IMR-90 (cell line): ENCODE measurements around the gene TRIM6. TPM values are rescaled to one million over a fixed set of nuclear protein-coding genes. Genes with fewer than 3 reads are reported as not detected.

Source experiments
- ATAC-seq: fragments of 200-7000 bp; cut with Tn5 transposase; 2 replicates; pipeline ENCODE4 v1.9.1; 2020; ENCODE audit warnings: low read depth, mild to moderate bottlenecking, moderate library complexity
- BruUV-seq: library from RNA; stranded (reverse); fragments of 400-500 nt; replicated peaks from 2 replicates; lab custom pipeline; 2021; lab: Mats Ljungman, UMichigan
- CTCF ChIA-PET: fragments of 300-600 bp; formaldehyde crosslinking; extraction: SDS; loops from one replicate; lab custom pipeline; 2021; ENCODE audit warnings: antibody characterized with exemption; lab: Yijun Ruan, JAX
- POLR2A ChIA-PET: fragments of 300-600 bp; sonication (Branson Sonifier 250); formaldehyde crosslinking; loops from one replicate; lab custom pipeline; 2022; ENCODE audit warnings: antibody characterized with exemption; ENCODE audit not compliant: unreplicated experiment; lab: Charles Lee
- DNase-seq: peaks from one replicate; pipeline ENCODE4 v3.0.0; 2013
- H2AFZ ChIP-seq: replicated peaks from 2 replicates; pipeline ENCODE3; 2013; ENCODE audit warnings: low read length, mild to moderate bottlenecking; ENCODE audit not compliant: poor library complexity
- H2AK5ac ChIP-seq: 2 replicates; pipeline ENCODE4 v1.6.1; 2013; ENCODE audit warnings: low read depth, low read length, inconsistent platforms
- H2AK9ac ChIP-seq: replicated peaks from 2 replicates; pipeline ENCODE3; 2013; ENCODE audit warnings: mild to moderate bottlenecking, low read depth, low read length, moderate library complexity; ENCODE audit not compliant: poor library complexity
- H2BK120ac ChIP-seq: 2 replicates; pipeline ENCODE4 v1.6.1; 2013; ENCODE audit warnings: low read depth, low read length, inconsistent platforms
- H2BK15ac ChIP-seq: 3 replicates; pipeline ENCODE4 v1.6.1; 2013; ENCODE audit warnings: low read depth, low read length, inconsistent platforms
- H2BK20ac ChIP-seq: 2 replicates; pipeline ENCODE4 v1.6.1; 2013; ENCODE audit warnings: low read depth, mild to moderate bottlenecking, inconsistent platforms, low read length, moderate library complexity
- H2BK5ac ChIP-seq: 2 replicates; pipeline ENCODE4 v1.6.1; 2013; ENCODE audit warnings: mild to moderate bottlenecking, low read depth, low read length, inconsistent platforms; ENCODE audit not compliant: poor library complexity, severe bottlenecking
- H3K14ac ChIP-seq: replicated peaks from 2 replicates; pipeline ENCODE4 v1.6.1; 2013; ENCODE audit warnings: low read depth, low read length, inconsistent platforms
- H3K18ac ChIP-seq: 2 replicates; pipeline ENCODE4 v1.6.1; 2013; ENCODE audit warnings: low read depth, low read length, control low read depth
- H3K23ac ChIP-seq: 2 replicates; pipeline ENCODE4 v1.6.1; 2013; ENCODE audit warnings: low read depth, low read length, inconsistent platforms
- H3K27ac ChIP-seq: 2 replicates; pipeline ENCODE4 v1.5.1; 2013; ENCODE audit warnings: mild to moderate bottlenecking, control low read depth, low read length; ENCODE audit not compliant: insufficient read depth
- H3K27me3 ChIP-seq: 2 replicates; pipeline ENCODE4 v1.6.1; 2013; ENCODE audit warnings: low read length; ENCODE audit not compliant: control insufficient read depth, insufficient read depth
- H3K36me3 ChIP-seq: 2 replicates; pipeline ENCODE4 v1.6.1; 2013; ENCODE audit warnings: low read length, mixed read lengths; ENCODE audit not compliant: control insufficient read depth, insufficient read depth
- H3K4ac ChIP-seq: 2 replicates; pipeline ENCODE4 v1.6.1; 2013; ENCODE audit warnings: low read depth, low read length, inconsistent platforms
- H3K4me1 ChIP-seq: 2 replicates; pipeline ENCODE4 v1.6.1; 2013; ENCODE audit warnings: low read length, mixed read lengths; ENCODE audit not compliant: control insufficient read depth, insufficient read depth
- H3K4me2 ChIP-seq: 2 replicates; pipeline ENCODE4 v1.6.1; 2013; ENCODE audit warnings: low read depth, mild to moderate bottlenecking, control low read depth, low read length, moderate library complexity
- H3K4me3 ChIP-seq: 2 replicates; pipeline ENCODE4 v1.5.1; 2013; ENCODE audit warnings: low read depth, mild to moderate bottlenecking, control low read depth, low read length, moderate library complexity; ENCODE audit not compliant: insufficient read depth
- H3K56ac ChIP-seq: 2 replicates; pipeline ENCODE4 v1.6.1; 2013; ENCODE audit warnings: low read length, inconsistent platforms; ENCODE audit not compliant: insufficient read depth; ENCODE audit errors: extremely low read depth
- H3K79me1 ChIP-seq, 2 experiments: 2 replicates each; pipeline ENCODE4 v1.6.1; 2013; ENCODE audit warnings: low read length in 2 of 2, inconsistent platforms in 1 of 2, low read depth in 1 of 2
- H3K9ac ChIP-seq: 2 replicates; pipeline ENCODE4 v1.6.1; 2013; ENCODE audit warnings: low read depth, low read length, control low read depth
- H3K9me1 ChIP-seq: 2 replicates; pipeline ENCODE4 v1.6.1; 2013; ENCODE audit warnings: low read length, inconsistent platforms; ENCODE audit not compliant: insufficient read depth
- H3K9me3 ChIP-seq: 2 replicates; pipeline ENCODE4 v1.6.1; 2013; ENCODE audit warnings: low read length; ENCODE audit not compliant: control insufficient read depth, insufficient read depth
- H4K20me1 ChIP-seq: 2 replicates; pipeline ENCODE4 v1.6.1; 2013; ENCODE audit warnings: low read length, inconsistent platforms; ENCODE audit not compliant: insufficient read depth
- H4K5ac ChIP-seq: 2 replicates; pipeline ENCODE4 v1.6.1; 2013; ENCODE audit warnings: mild to moderate bottlenecking, low read depth, low read length, control low read depth
- H4K8ac ChIP-seq, 2 experiments: 2 replicates each; pipeline ENCODE4 v1.6.1; 2013; ENCODE audit warnings: low read depth in 2 of 2, low read length in 2 of 2, control low read depth in 1 of 2, inconsistent platforms in 1 of 2
- H4K91ac ChIP-seq: 2 replicates; pipeline ENCODE4 v1.6.1; 2013; ENCODE audit warnings: low read depth, low read length, inconsistent platforms; ENCODE audit not compliant: insufficient read depth
- BHLHE40 ChIP-seq: fragments of 150-350 bp; IDR thresholded peaks from 2 replicates; pipeline ENCODE4 v1.6.1; 2016; ENCODE audit warnings: mild to moderate bottlenecking, low read depth, low read length
- CEBPB ChIP-seq: IDR thresholded peaks from 2 replicates; pipeline ENCODE4 v1.6.1; 2012; ENCODE audit warnings: low read depth, low read length, improper control_type of control experiment
- CTCF ChIP-seq: conservative IDR thresholded peaks from 2 replicates; pipeline ENCODE4 v1.5.1; 2012; ENCODE audit warnings: mild to moderate bottlenecking, low read depth, low read length, improper control_type of control experiment
- ELK1 ChIP-seq: fragments of 150-350 bp; IDR thresholded peaks from 2 replicates; pipeline ENCODE4 v1.6.1; 2016; ENCODE audit warnings: low read depth, mild to moderate bottlenecking, low read length, moderate library complexity, borderline replicate concordance
- FOS ChIP-seq: fragments of 150-350 bp; IDR thresholded peaks from 2 replicates; pipeline ENCODE4 v1.6.1; 2016; ENCODE audit warnings: low read depth, low read length
- MAFK ChIP-seq: IDR thresholded peaks from 2 replicates; pipeline ENCODE4 v1.6.1; 2012; ENCODE audit warnings: low read depth, low read length, improper control_type of control experiment
- MAZ ChIP-seq: IDR thresholded peaks from 2 replicates; pipeline ENCODE4 v1.6.1; 2012; ENCODE audit warnings: low read depth, mild to moderate bottlenecking, low read length, improper control_type of control experiment, moderate library complexity, borderline replicate concordance
- POLR2A ChIP-seq: IDR thresholded peaks from 2 replicates; pipeline ENCODE4 v1.6.1; 2012; ENCODE audit warnings: mild to moderate bottlenecking, low read depth, low read length
- RAD21 ChIP-seq: IDR thresholded peaks from 2 replicates; pipeline ENCODE4 v1.6.1; 2012; ENCODE audit warnings: low read length, improper control_type of control experiment
- RCOR1 ChIP-seq: IDR thresholded peaks from 2 replicates; pipeline ENCODE4 v1.6.1; 2012; ENCODE audit warnings: mild to moderate bottlenecking, low read length, improper control_type of control experiment; ENCODE audit not compliant: insufficient replicate concordance
- RFX5 ChIP-seq: IDR thresholded peaks from 2 replicates; pipeline ENCODE4 v1.8.0; 2012; ENCODE audit warnings: low read depth, mild to moderate bottlenecking, low read length, moderate library complexity
- SMC3 ChIP-seq: fragments of 150-350 bp; IDR thresholded peaks from 2 replicates; pipeline ENCODE4 v1.6.1; 2016; ENCODE audit warnings: low read depth, mild to moderate bottlenecking, antibody characterized with exemption, low read length, moderate library complexity
- USF2 ChIP-seq: fragments of 150-350 bp; IDR thresholded peaks from 2 replicates; pipeline ENCODE4 v1.6.1; 2017; ENCODE audit warnings: mild to moderate bottlenecking, antibody characterized with exemption, low read length, low read depth
- WGBS, 2 experiments: methylation state at CpG; one replicate each; pipeline versions ENCODE4 v1.1.5 to v1.1.7; 2013; ENCODE audit warnings: missing lambda C conversion rate in 2 of 2; ENCODE audit not compliant: insufficient read length in 1 of 2; ENCODE audit errors: extremely low coverage in 2 of 2; 5-methylcytosine and 5-hydroxymethylcytosine counted together
- dilution Hi-C: fragments of 300-500 bp; cut with HindIII; formaldehyde crosslinking; loops from one replicate; pipeline ENCODE4 v1.14.3; 2018; ENCODE audit warnings: low sequenced_read_pairs; ENCODE audit not compliant: unreplicated experiment
- in situ Hi-C: fragments of 300-500 bp; cut with MboI; formaldehyde crosslinking; loops from 3 replicates; pipeline ENCODE4 v1.14.3; 2019; ENCODE audit warnings: low sequenced_read_pairs, inconsistent platforms, mixed read lengths
- intact Hi-C: fragments of 100-400 bp; cut with micrococcal nuclease; formaldehyde crosslinking; loops from 2 replicates; pipeline ENCODE4 v1.10.0; 2022
- polyA plus RNA-seq, 3 experiments: library from polyadenylated mRNA; depleted of rRNA; stranded (reverse); fragments of >200 nt; gene quantifications; 2 replicates each; pipeline ENCODE4 v1.2.3, GENCODE V29; 2012; ENCODE audit warnings: low replicate concordance in 1 of 3
- total RNA-seq: library from RNA; depleted of rRNA; stranded (reverse); fragments of >200 nt; gene quantifications from 2 replicates; pipeline ENCODE4 v1.2.3, GENCODE V29; 2012

Gene TRIM6
- total and polyA plus RNA-seq, 2 of the 4 experiments (the other 2 are of a cell fraction): 3.9 to 4.7 TPM

GRCh38 chr11:5655474-5655873, 59.0 kb downstream of the TRIM6 start:
- ATAC-seq (no peak), DNase-seq (no peak)
- Histone ChIP-seq H3K4ac (no peak overlapping the region), H4K20me1 (no peaks in the 10 kb centered on the region), H3K9me1 (no peaks in the 10 kb centered on the region), H3K4me3 (no peak overlapping the region), H3K18ac (no peak overlapping the region), H3K23ac (no peak overlapping the region), H3K27me3 (no peaks in the 10 kb centered on the region), H3K4me2 (no peak overlapping the region), H3K4me1 (no peaks in the 10 kb centered on the region), H3K79me1 (no peaks in the 10 kb centered on the region), H3K27ac (no peak overlapping the region), H4K8ac (no peak overlapping the region), H2BK15ac (no peak overlapping the region), H2BK120ac (no peak overlapping the region), H2AK5ac (no peak overlapping the region), H3K36me3 (no peaks in the 10 kb centered on the region), H3K9me3 (no peaks in the 10 kb centered on the region), H2BK20ac (no peak overlapping the region), H3K56ac (no peak overlapping the region), H3K9ac (no peak overlapping the region), H3K14ac (no peak overlapping the region), H4K91ac (no peak overlapping the region), H2BK5ac (no peak overlapping the region), H2AK9ac (no peak overlapping the region), H4K5ac (no peak overlapping the region), H2AFZ (no peak overlapping the region)
- in situ Hi-C loops: no loop called here
- POLR2A ChIA-PET: no interaction called here
- dilution Hi-C loops: no loop called here
- intact Hi-C loops: no loop called here
- no peak for TF ChIP-seq CTCF
- TF ChIP-seq USF2: no peak
- TF ChIP-seq SMC3: no peak
- TF ChIP-seq ELK1: no peak
- TF ChIP-seq RCOR1: no peak
- TF ChIP-seq BHLHE40: no peak
- TF ChIP-seq CEBPB: no peak
- TF ChIP-seq FOS: no peak
- TF ChIP-seq RFX5: no peak
- no peak for TF ChIP-seq POLR2A
- no peak for TF ChIP-seq MAFK
- no peak for TF ChIP-seq RAD21
- no peak for TF ChIP-seq MAZ
- CTCF ChIA-PET: no interaction called here
- WGBS, 2 experiments: no CpG with 5 or more reads among the region's 4 CpGs
- no TSS peak for BruUV-seq
